Left renal cortex interstitium (tissue), 4 donors: Measurements from ENCODE around the gene SLC32A1. TPM values are rescaled to one million over a fixed set of nuclear protein-coding genes. Genes with fewer than 3 reads are reported as not detected.

Experiments
- DNase-seq, 4 donors: peaks; one replicate each; pipeline ENCODE4 v3.0.0-alpha.2; 2013; ENCODE audit warnings: low read depth in 4 of 4, low spot score in 2 of 4, missing footprints in 1 of 4
- polyA plus RNA-seq, 4 donors: library from polyadenylated mRNA; unstranded; fragments of 120-200 nt; gene quantifications; one replicate each; pipeline ENCODE4 v1.2.1, GENCODE V29; 2013; ENCODE audit not compliant: insufficient read length in 4 of 4

SLC32A1 gene
- 1 to 10 TPM in 3 of 4 donors, under 1 TPM in 1; 0.89 to 2.4 (median 2.0) TPM for polyA plus RNA-seq

- DNase-seq, result no peak
These were observed at the start of gene SLC32A1 for GRCh38 chr20:38723848-38724625. Gene SLC32A1, plus strand, starts transcription at chr20:38724486. Its CDS starts 239 bp downstream, at chr20:38724725.

GRCh38 chr20:38674765-38675133 is 49.5 kb upstream of the SLC32A1 start:
- DNase-seq, result no peak

- no peak for DNase-seq
These were observed 47.7 kb upstream of the SLC32A1 start for GRCh38 chr20:38676576-38676975.

- DNase-seq, result peak in 3 of 4 donors; percentile 48 to 75 (median 55)
These were observed 43.6 kb upstream of the SLC32A1 start for GRCh38 chr20:38680500-38681306.

- DNase-seq, result no peak
These were observed 39.0 kb upstream of the SLC32A1 start for GRCh38 chr20:38685271-38685670.

GRCh38 chr20:38685853-38686473 is 38.3 kb upstream of the SLC32A1 start:
- peak in 3 of 4 donors; percentile 47 to 72 (median 57) for DNase-seq

- DNase-seq, result peak in 2 of 4 donors; percentile 56 to 86
These were observed 31.6 kb upstream of the SLC32A1 start for GRCh38 chr20:38692436-38693411.

- DNase-seq, result no peak
These were observed 27.0 kb upstream of the SLC32A1 start for GRCh38 chr20:38697306-38697705.

- DNase-seq, result no peak
These were observed 25.7 kb upstream of the SLC32A1 start for GRCh38 chr20:38698541-38698940.

GRCh38 chr20:38700141-38700540 is 24.1 kb upstream of the SLC32A1 start:
- DNase-seq, result no peak

- no peak for DNase-seq
These were observed 23.4 kb upstream of the SLC32A1 start for GRCh38 chr20:38700926-38701325.

GRCh38 chr20:38703526-38703925 is 20.8 kb upstream of the SLC32A1 start:
- no peak for DNase-seq

- DNase-seq, result no peak
These were observed 20.1 kb upstream of the SLC32A1 start for GRCh38 chr20:38704136-38704535.

- no peak for DNase-seq
These were observed 17.8 kb upstream of the SLC32A1 start for GRCh38 chr20:38706509-38706908.

- no peak for DNase-seq
These were observed 10.0 kb upstream of the SLC32A1 start for GRCh38 chr20:38714308-38714707.

GRCh38 chr20:38715646-38716045 is 8.6 kb upstream of the SLC32A1 start:
- no peak for DNase-seq

- no peak for DNase-seq
These were observed 1.6 kb upstream of the SLC32A1 start for GRCh38 chr20:38722683-38723016.

- DNase-seq, result no peak
These were observed 1.1 kb upstream of the SLC32A1 start for GRCh38 chr20:38723017-38723847.

GRCh38 chr20:38724626-38725147 is 401 bp downstream of the SLC32A1 start:
- no peak for DNase-seq
